Astrocyte of the cerebellum (primary cell): ENCODE results near the gene BRK1.
A peak's percentile ranks its signal among the peaks of the same experiment; 100 is the strongest.
"Not testable (repeated sequence)": the region's sequence is repeated elsewhere in the genome, so short reads cannot be mapped to it uniquely, and the experiment has no call there.

Experiments used
- DNase-seq: peaks from one replicate; pipeline ENCODE4 v3.0.0-alpha.2; 2011; ENCODE audit warnings: low read depth
- H3K4me3 ChIP-seq: 2 replicates; pipeline ENCODE4 v1.5.1; 2011; ENCODE audit warnings: mild to moderate bottlenecking, low read depth, low read length, moderate library complexity
- CTCF ChIP-seq: IDR thresholded peaks from 2 replicates; pipeline ENCODE4 v1.5.1; 2012; ENCODE audit warnings: low read length, low read depth, moderate library complexity, mild to moderate bottlenecking; ENCODE audit errors: missing control alignments
- in situ Hi-C: cut with HindIII; loops from 2 replicates; pipeline ENCODE4 v1.10.0; 2017; ENCODE audit warnings: low sequenced_read_pairs

BRK1 gene

GRCh38 chr3:10115326-10116137 is at the start of gene BRK1:
Gene BRK1 (plus strand): TSS chr3:10115675. CDS start chr3:10115702, 27 bp downstream.
- peak; percentile 92 for DNase-seq
- TF ChIP-seq CTCF = no peak
- peak within 1 kb of the TSS; percentile 98 for H3K4me3 ChIP-seq
- in situ Hi-C loops = no loop called here

DNA sequence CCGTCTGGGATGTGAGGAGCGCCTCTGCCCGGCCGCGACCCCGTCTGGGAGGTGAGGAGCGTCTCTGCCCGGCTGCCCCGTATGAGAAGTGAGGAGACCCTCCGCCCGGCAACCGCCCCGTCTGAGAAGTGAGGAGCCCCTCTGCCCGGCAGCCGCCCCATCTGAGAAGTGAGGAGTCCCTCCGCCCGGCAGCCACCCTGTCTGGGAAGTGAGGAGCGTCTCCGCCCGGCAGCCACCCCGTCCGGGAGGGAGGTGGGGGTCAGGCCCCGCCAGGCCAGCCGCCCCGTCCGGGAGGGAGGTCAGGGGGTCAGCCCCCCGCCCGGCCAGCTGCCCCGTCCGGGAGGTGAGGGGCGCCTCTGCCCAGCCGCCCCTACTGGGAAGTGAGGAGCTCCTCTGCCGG is 45.4 kb upstream of the BRK1 start:
- in situ Hi-C loops, H3K4me3 ChIP-seq, DNase-seq: not testable (repeated sequence)

- no peak for TF ChIP-seq CTCF
- in situ Hi-C loops = no loop called here
- H3K4me3 ChIP-seq = no peak overlapping the region
- DNase-seq = no peak
Observed at GRCh38 chr3:10074666-10075065, 40.8 kb upstream of the BRK1 start.

- no peak for TF ChIP-seq CTCF
- in situ Hi-C loops = no loop called here
- no peak overlapping the region for H3K4me3 ChIP-seq
- DNase-seq = no peak
Observed at GRCh38 chr3:10081871-10082270, 33.6 kb upstream of the BRK1 start.

DNA sequence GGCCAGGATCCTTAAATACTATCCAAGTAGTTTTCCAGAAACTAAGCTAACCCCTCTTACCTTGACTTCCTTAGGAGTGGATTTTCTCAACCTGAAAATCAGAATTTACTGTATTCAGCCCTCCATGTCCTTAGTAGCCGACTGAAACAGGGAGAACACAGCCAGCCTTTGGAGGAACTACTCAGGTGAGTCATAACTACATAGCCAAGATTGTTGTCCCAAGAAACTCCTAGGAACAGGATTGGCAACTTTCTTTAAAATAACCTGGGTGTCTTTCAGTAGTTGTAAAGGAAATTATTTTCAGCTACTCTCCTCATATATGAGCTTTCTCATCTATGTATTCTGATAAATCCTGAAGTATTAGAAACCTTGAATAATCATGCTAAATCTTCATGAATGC is 29.7 kb upstream of the BRK1 start:
- in situ Hi-C loops = no loop called here
- no peak overlapping the region for H3K4me3 ChIP-seq
- DNase-seq = no peak
- no peak for TF ChIP-seq CTCF

DNA sequence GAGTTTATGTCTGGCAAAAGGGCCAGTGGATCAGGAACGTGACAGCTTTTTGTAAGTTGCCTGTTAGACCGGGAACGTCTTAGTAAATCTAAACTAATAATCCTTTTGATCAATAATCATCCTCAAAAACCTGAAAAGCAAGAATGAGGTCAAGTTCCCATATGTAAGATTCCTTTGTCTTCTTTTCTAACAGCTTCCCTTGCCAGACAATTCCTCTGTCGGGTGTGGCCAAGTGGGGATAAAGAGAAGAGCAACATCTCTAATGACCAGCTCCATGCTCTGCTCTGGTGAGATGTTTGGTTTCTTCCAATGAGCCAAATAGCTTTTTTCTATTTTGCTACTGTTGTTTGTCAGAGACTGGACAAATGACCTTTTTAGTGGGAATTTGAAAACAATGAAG is 27.2 kb upstream of the BRK1 start:
- no peak for DNase-seq
- no peak overlapping the region for H3K4me3 ChIP-seq
- TF ChIP-seq CTCF = no peak
- in situ Hi-C loops = no loop called here

- no peak overlapping the region for H3K4me3 ChIP-seq
- no peak for DNase-seq
- TF ChIP-seq CTCF = no peak
- in situ Hi-C loops = no loop called here
Observed at GRCh38 chr3:10090179-10090578, 25.3 kb upstream of the BRK1 start.

GRCh38 chr3:10090774-10091173 is 24.7 kb upstream of the BRK1 start:
- H3K4me3 ChIP-seq, in situ Hi-C loops, DNase-seq: not testable (repeated sequence)

DNA sequence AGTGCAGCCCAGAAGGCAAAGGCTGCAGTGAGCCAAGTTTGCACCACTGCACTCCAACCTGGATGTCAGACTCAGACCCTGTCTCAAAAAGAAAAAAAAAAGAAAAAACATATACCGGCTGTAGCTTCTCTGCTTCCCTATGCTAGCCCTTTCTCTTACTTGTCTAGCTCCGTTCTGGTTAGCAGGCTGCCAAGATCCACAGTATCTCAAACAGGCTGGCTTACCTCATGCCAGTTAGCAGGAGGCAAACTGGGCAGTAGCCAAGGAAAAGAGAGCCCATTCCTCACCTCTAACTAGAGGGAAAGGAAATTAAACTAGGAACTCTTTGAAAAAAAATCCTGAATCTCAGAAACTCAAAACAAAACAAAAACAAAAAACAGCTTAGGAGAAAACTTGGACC is 24.1 kb upstream of the BRK1 start:
- H3K4me3 ChIP-seq, DNase-seq, in situ Hi-C loops: not testable (repeated sequence)
